Mononuclear cell (primary cell): Measurements from ENCODE around the gene MRPS31. TPM values are rescaled to one million over a fixed set of nuclear protein-coding genes. Genes with fewer than 3 reads are reported as not detected.
"Not testable (repeated sequence)": the region's sequence is repeated elsewhere in the genome, so short reads cannot be mapped to it uniquely, and the experiment has no call there.

Source experiments
- H3K27me3 ChIP-seq: 2 replicates; pipeline ENCODE4 v1.6.0; 2011; ENCODE audit warnings: low read length, control low read depth; ENCODE audit not compliant: insufficient read depth
- H3K4me1 ChIP-seq: 2 replicates; pipeline ENCODE4 v1.5.1; 2011; ENCODE audit warnings: mild to moderate bottlenecking, low read length, control low read depth; ENCODE audit not compliant: insufficient read depth
- H3K4me3 ChIP-seq: 2 replicates; pipeline ENCODE4 v1.5.1; 2011; ENCODE audit warnings: mild to moderate bottlenecking, low read length, moderate library complexity
- H3K9me3 ChIP-seq: 2 replicates; pipeline ENCODE4 v1.5.1; 2011; ENCODE audit warnings: low read depth, mild to moderate bottlenecking, control low read depth, low read length
- total RNA-seq: library from RNA; depleted of rRNA; stranded (reverse); fragments of >200 nt; gene quantifications from one replicate; pipeline ENCODE4 v1.2.3, GENCODE V29; 2012

The MRPS31 gene
- total RNA-seq, 1 donor: 9.6 TPM

- H3K9me3 ChIP-seq: no peaks in the 10 kb centered on the region
Observed at GRCh38 chr13:40796649-40797048, 25.7 kb upstream of the MRPS31 start.

GRCh38 chr13:40794414-40795368, 23.7 kb upstream of the MRPS31 start:
- no peak overlapping the region for H3K4me3 ChIP-seq
- peaks cover 15% of the 10 kb centered on the region for H3K4me1 ChIP-seq
- no peaks in the 10 kb centered on the region for H3K27me3 ChIP-seq
- H3K9me3 ChIP-seq: no peaks in the 10 kb centered on the region

More at GRCh38 chr13:40796649-40797048, 25.7 kb upstream of the MRPS31 start:
- no peak overlapping the region for H3K4me3 ChIP-seq
- peaks cover 10% of the 10 kb centered on the region for H3K4me1 ChIP-seq
- H3K27me3 ChIP-seq: no peaks in the 10 kb centered on the region

- no peaks in the 10 kb centered on the region for H3K27me3 ChIP-seq
- H3K9me3 ChIP-seq: no peaks in the 10 kb centered on the region
- peaks cover 20% of the 10 kb centered on the region for H3K4me1 ChIP-seq
- H3K4me3 ChIP-seq: no peak overlapping the region
Observed at GRCh38 chr13:40793339-40793738, 22.3 kb upstream of the MRPS31 start.

- H3K4me3 ChIP-seq: no peak overlapping the region
- H3K4me1 ChIP-seq: peaks cover 14% of the 10 kb centered on the region
- no peaks in the 10 kb centered on the region for H3K27me3 ChIP-seq
- H3K9me3 ChIP-seq: no peaks in the 10 kb centered on the region
Observed at GRCh38 chr13:40792284-40793051, 21.5 kb upstream of the MRPS31 start.

GRCh38 chr13:40790154-40790616, 19.2 kb upstream of the MRPS31 start:
- H3K4me3 ChIP-seq: peak overlapping the region; percentile 58
- H3K9me3 ChIP-seq: no peaks in the 10 kb centered on the region
- no peaks in the 10 kb centered on the region for H3K27me3 ChIP-seq
- peaks cover 22% of the 10 kb centered on the region for H3K4me1 ChIP-seq

GRCh38 chr13:40789275-40790153, 18.5 kb upstream of the MRPS31 start, which contains the start of gene SLC25A15:
Gene SLC25A15 (plus strand): TSS chr13:40789611. CDS start chr13:40793227, 3,616 bp downstream.
- H3K4me1 ChIP-seq: peaks cover 27% of the 10 kb centered on the region
- no peaks in the 10 kb centered on the region for H3K27me3 ChIP-seq
- H3K4me3 ChIP-seq: peak within 1 kb of the TSS; percentile 58
- H3K9me3 ChIP-seq: no peaks in the 10 kb centered on the region

GRCh38 chr13:40788540-40789274, 17.7 kb upstream of the MRPS31 start:
- not testable (repeated sequence) for H3K27me3 ChIP-seq, H3K9me3 ChIP-seq
- Histone ChIP-seq H3K4me1 (peaks cover 33% of the 10 kb centered on the region), H3K4me3 (peak overlapping the region; percentile 58)

- no peaks in the 10 kb centered on the region for H3K9me3 ChIP-seq
- H3K27me3 ChIP-seq: no peaks in the 10 kb centered on the region
- peaks cover 46% of the 10 kb centered on the region for H3K4me1 ChIP-seq
- no peak overlapping the region for H3K4me3 ChIP-seq
Observed at GRCh38 chr13:40787062-40787461, 16.1 kb upstream of the MRPS31 start.

GRCh38 chr13:40786568-40786996, 15.6 kb upstream of the MRPS31 start:
- H3K4me1 ChIP-seq: peaks cover 51% of the 10 kb centered on the region
- H3K9me3 ChIP-seq: no peaks in the 10 kb centered on the region
- no peaks in the 10 kb centered on the region for H3K27me3 ChIP-seq
- H3K4me3 ChIP-seq: no peak overlapping the region

GRCh38 chr13:40784540-40784939, 13.6 kb upstream of the MRPS31 start:
- Histone ChIP-seq H3K4me3 (no peak overlapping the region), H3K4me1 (peaks cover 56% of the 10 kb centered on the region), H3K9me3 (no peaks in the 10 kb centered on the region), H3K27me3 (no peaks in the 10 kb centered on the region)

GRCh38 chr13:40782971-40783370, 12.0 kb upstream of the MRPS31 start:
- H3K4me3 ChIP-seq, H3K9me3 ChIP-seq: not testable (repeated sequence)
- H3K4me1 ChIP-seq: peaks cover 50% of the 10 kb centered on the region

GRCh38 chr13:40781717-40782116, 10.7 kb upstream of the MRPS31 start:
- H3K27me3 ChIP-seq: no peaks in the 10 kb centered on the region
- H3K4me3 ChIP-seq: no peak overlapping the region
- H3K4me1 ChIP-seq: peaks cover 60% of the 10 kb centered on the region
- no peaks in the 10 kb centered on the region for H3K9me3 ChIP-seq

More at GRCh38 chr13:40782971-40783370, 12.0 kb upstream of the MRPS31 start:
- H3K27me3 ChIP-seq: not testable (repeated sequence)

GRCh38 chr13:40780822-40781401, 9.9 kb upstream of the MRPS31 start:
- peaks cover 62% of the 10 kb centered on the region for H3K4me1 ChIP-seq
- H3K4me3 ChIP-seq: no peak overlapping the region
- H3K9me3 ChIP-seq: no peaks in the 10 kb centered on the region
- H3K27me3 ChIP-seq: no peaks in the 10 kb centered on the region
